ENCODE data around the gene KIAA1671.
"Not testable (repeated sequence)": the region's sequence is repeated elsewhere in the genome, so short reads cannot be mapped to it uniquely, and the experiment has no call there.

KIAA1671 gene

GRCh38 chr22:25176799-25177198 is 224.3 kb downstream of the KIAA1671 start:
- no peak for DNase-seq

- DNase-seq, result no peak
Observed at GRCh38 chr22:25177226-25177625, 224.7 kb downstream of the KIAA1671 start.

GRCh38 chr22:25177895-25178294 is 225.4 kb downstream of the KIAA1671 start:
- no peak for DNase-seq

- DNase-seq, result not testable (repeated sequence)
Observed at GRCh38 chr22:25178348-25178747, 225.8 kb downstream of the KIAA1671 start.

- DNase-seq, result not testable (repeated sequence)
Observed at GRCh38 chr22:25178869-25179631, 226.5 kb downstream of the KIAA1671 start.

GRCh38 chr22:25182131-25183110 is 229.9 kb downstream of the KIAA1671 start:
- DNase-seq, result no peak

GRCh38 chr22:25183949-25184619 is 231.6 kb downstream of the KIAA1671 start:
- DNase-seq, result no peak

GRCh38 chr22:25186140-25186539 is 233.6 kb downstream of the KIAA1671 start:
- no peak for DNase-seq

GRCh38 chr22:25187469-25187868 is 235.0 kb downstream of the KIAA1671 start:
- DNase-seq, result no peak

GRCh38 chr22:25192406-25192805 is 239.9 kb downstream of the KIAA1671 start:
- no peak for DNase-seq

GRCh38 chr22:25193130-25193529 is 240.6 kb downstream of the KIAA1671 start:
- no peak for DNase-seq

- DNase-seq, result no peak
Observed at GRCh38 chr22:25193548-25193947, 241.0 kb downstream of the KIAA1671 start.

- no peak for DNase-seq
Observed at GRCh38 chr22:25196326-25196725, 243.8 kb downstream of the KIAA1671 start.

- no peak for DNase-seq
Observed at GRCh38 chr22:25197340-25197739, 244.8 kb downstream of the KIAA1671 start.

GRCh38 chr22:25199731-25200520 is 247.4 kb downstream of the KIAA1671 start, which contains the start of gene CRYBB3:
Gene CRYBB3, plus strand, starts transcription at chr22:25199858. Its CDS starts 1,539 bp downstream, at chr22:25201397.
- DNase-seq, result no peak

- DNase-seq, result no peak
Observed at GRCh38 chr22:25200967-25201366, 248.5 kb downstream of the KIAA1671 start.

- DNase-seq, result no peak
Observed at GRCh38 chr22:25201557-25202273, 249.2 kb downstream of the KIAA1671 start.

- DNase-seq, result peak; percentile 41
Observed at GRCh38 chr22:25202290-25202921, 249.9 kb downstream of the KIAA1671 start.

GRCh38 chr22:25203082-25203481 is 250.6 kb downstream of the KIAA1671 start:
- no peak for DNase-seq

GRCh38 chr22:25204547-25204946 is 252.0 kb downstream of the KIAA1671 start:
- not testable (repeated sequence) for DNase-seq

GRCh38 chr22:25205847-25206246 is 253.3 kb downstream of the KIAA1671 start:
- no peak for DNase-seq

Data from NCI-H1092 (cell line).